ENCODE data around the gene NADSYN1.

NADSYN1 gene

GRCh38 chr11:71452199-71453036 is 585 bp upstream of the NADSYN1 start:
- no peak for FAIRE-seq

GRCh38 chr11:71453918-71454304 is 908 bp downstream of the NADSYN1 start:
- FAIRE-seq, result no peak

- FAIRE-seq, result no peak
Observed at GRCh38 chr11:71454470-71455113, 1.6 kb downstream of the NADSYN1 start.

- no peak for FAIRE-seq
Observed at GRCh38 chr11:71456294-71456693, 3.3 kb downstream of the NADSYN1 start.

GRCh38 chr11:71456831-71457230 is 3.8 kb downstream of the NADSYN1 start:
- FAIRE-seq, result no peak

- no peak for FAIRE-seq
Observed at GRCh38 chr11:71458146-71459070, 5.4 kb downstream of the NADSYN1 start.

GRCh38 chr11:71459076-71459766 is 6.2 kb downstream of the NADSYN1 start:
- no peak for FAIRE-seq

GRCh38 chr11:71459767-71460320 is 6.8 kb downstream of the NADSYN1 start:
- no peak for FAIRE-seq

GRCh38 chr11:71461696-71462095 is 8.7 kb downstream of the NADSYN1 start:
- FAIRE-seq, result no peak

- no peak for FAIRE-seq
Observed at GRCh38 chr11:71462726-71463125, 9.7 kb downstream of the NADSYN1 start.

GRCh38 chr11:71463331-71464211 is 10.6 kb downstream of the NADSYN1 start:
- no peak for FAIRE-seq

GRCh38 chr11:71465054-71465453 is 12.1 kb downstream of the NADSYN1 start:
- no peak for FAIRE-seq

GRCh38 chr11:71466358-71466757 is 13.4 kb downstream of the NADSYN1 start:
- no peak for FAIRE-seq

- FAIRE-seq, result no peak
Observed at GRCh38 chr11:71467164-71467563, 14.2 kb downstream of the NADSYN1 start.

- no peak for FAIRE-seq
Observed at GRCh38 chr11:71470946-71471345, 17.9 kb downstream of the NADSYN1 start.

- no peak for FAIRE-seq
Observed at GRCh38 chr11:71472357-71472885, 19.4 kb downstream of the NADSYN1 start.

- no peak for FAIRE-seq
Observed at GRCh38 chr11:71472941-71473792, 20.2 kb downstream of the NADSYN1 start.

- no peak for FAIRE-seq
Observed at GRCh38 chr11:71473793-71474080, 20.7 kb downstream of the NADSYN1 start.

GRCh38 chr11:71474141-71474770 is 21.3 kb downstream of the NADSYN1 start:
- no peak for FAIRE-seq
